ENCODE data around the gene PPP1R10. TPM values are rescaled to one million over a fixed set of nuclear protein-coding genes. Genes with fewer than 3 reads are reported as not detected.

The PPP1R10 gene
- total and polyA plus RNA-seq, 2 of the 13 experiments (the other 11 are each of a cell fraction or from before 2014, with no cell fraction given) = 26.3 to 38.4 TPM

DNA sequence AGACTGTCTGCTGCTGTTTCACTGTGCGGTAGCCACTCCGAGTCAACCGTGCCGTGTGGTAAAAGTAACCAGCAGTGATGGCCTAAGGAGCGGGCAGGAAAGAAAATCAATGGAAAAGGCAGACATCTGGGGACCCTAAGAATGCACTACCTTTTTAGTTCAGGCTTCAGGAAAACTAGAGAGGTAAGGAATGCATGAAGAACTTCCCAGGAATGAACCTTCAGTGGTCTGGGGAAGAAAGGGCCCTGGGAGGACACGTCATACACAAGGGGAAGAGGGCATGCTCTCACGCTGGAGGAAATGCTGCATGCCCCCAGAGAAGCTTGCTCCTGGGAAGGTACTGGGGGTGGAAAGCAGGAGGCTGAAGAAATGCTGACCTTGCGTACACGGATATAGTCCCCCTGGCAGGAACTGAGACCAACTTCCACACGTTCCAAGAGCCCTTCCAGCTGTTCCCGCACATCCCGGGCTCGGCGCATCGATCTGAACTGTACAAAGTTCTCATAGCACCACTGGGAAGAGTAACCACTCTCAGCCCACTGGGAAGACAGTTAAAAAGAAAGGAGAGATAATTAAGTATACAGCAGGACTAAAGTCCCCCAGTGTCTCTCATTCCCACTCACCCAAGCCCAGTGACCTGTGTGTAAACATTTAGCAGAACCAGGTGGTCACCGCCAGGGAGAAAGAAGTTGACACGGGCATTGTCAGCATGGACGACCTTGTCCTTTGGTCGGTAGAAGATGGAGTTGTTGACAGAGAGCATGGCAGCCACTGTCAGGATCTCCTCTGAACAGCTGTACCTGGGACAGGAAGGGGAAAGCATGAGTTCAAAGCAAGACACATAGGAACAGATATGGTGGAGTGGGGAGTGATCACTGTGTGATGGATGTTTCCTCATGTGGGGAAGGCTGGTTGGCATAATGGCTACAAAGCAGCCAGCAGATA is 38.0 kb upstream of the PPP1R10 start (continued):
- TF ChIP-seq, protein P1, sequence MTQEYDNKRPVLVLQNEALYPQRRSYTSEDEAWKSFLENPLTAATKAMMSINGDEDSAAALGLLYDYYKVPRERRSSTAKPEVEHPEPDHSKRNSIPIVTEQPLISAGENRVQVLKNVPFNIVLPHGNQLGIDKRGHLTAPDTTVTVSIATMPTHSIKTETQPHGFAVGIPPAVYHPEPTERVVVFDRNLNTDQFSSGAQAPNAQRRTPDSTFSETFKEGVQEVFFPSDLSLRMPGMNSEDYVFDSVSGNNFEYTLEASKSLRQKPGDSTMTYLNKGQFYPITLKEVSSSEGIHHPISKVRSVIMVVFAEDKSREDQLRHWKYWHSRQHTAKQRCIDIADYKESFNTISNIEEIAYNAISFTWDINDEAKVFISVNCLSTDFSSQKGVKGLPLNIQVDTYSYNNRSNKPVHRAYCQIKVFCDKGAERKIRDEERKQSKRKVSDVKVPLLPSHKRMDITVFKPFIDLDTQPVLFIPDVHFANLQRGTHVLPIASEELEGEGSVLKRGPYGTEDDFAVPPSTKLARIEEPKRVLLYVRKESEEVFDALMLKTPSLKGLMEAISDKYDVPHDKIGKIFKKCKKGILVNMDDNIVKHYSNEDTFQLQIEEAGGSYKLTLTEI (CRISPR knock-in tag; conservative IDR thresholded peaks at IDR 0.05) = no peak
- TF ChIP-seq EED (CRISPR knock-in tag; IDR thresholded peaks at IDR 0.05) (0 out of 2 replicates have a peak, but pooled peaks have one; percentile 43), SUZ12 (IDR thresholded peaks at IDR 0.05; ENCODE audit: low read depth, low read length) (no peak), TBL1XR1 (IDR thresholded peaks at IDR 0.05; ENCODE audit: borderline replicate concordance, low read length, partially characterized antibody) (peak; percentile 17), ESRRA (CRISPR knock-in tag; IDR thresholded peaks at IDR 0.05; ENCODE audit: low read depth) (peak; percentile 99), SP2 (CRISPR knock-in tag; IDR thresholded peaks at IDR 0.05) (peak; percentile 50), ZNF501 (CRISPR knock-in tag; IDR thresholded peaks at IDR 0.05) (peak; percentile 97), ASH2L (IDR thresholded peaks at IDR 0.05; ENCODE audit: insufficient read length, low read depth, low read length) (peak; percentile 69), POGZ (CRISPR knock-in tag; IDR thresholded peaks at IDR 0.05) (peak; percentile 76), HDAC1 (CRISPR knock-in tag; IDR thresholded peaks at IDR 0.05) (peak; percentile 99), ZSCAN9 (CRISPR knock-in tag; IDR thresholded peaks at IDR 0.05; ENCODE audit: borderline replicate concordance) (peak; percentile 85; the same call in 1 of the 2 replicates), ATM (IDR thresholded peaks at IDR 0.05; ENCODE audit: borderline replicate concordance) (no peak)
- TF ChIP-seq, protein P2, sequence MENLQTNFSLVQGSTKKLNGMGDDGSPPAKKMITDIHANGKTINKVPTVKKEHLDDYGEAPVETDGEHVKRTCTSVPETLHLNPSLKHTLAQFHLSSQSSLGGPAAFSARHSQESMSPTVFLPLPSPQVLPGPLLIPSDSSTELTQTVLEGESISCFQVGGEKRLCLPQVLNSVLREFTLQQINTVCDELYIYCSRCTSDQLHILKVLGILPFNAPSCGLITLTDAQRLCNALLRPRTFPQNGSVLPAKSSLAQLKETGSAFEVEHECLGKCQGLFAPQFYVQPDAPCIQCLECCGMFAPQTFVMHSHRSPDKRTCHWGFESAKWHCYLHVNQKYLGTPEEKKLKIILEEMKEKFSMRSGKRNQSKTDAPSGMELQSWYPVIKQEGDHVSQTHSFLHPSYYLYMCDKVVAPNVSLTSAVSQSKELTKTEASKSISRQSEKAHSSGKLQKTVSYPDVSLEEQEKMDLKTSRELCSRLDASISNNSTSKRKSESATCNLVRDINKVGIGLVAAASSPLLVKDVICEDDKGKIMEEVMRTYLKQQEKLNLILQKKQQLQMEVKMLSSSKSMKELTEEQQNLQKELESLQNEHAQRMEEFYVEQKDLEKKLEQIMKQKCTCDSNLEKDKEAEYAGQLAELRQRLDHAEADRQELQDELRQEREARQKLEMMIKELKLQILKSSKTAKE (CRISPR knock-in tag; IDR thresholded peaks at IDR 0.05; ENCODE audit: borderline replicate concordance) = peak; percentile 88
- TF ChIP-seq, protein P3, sequence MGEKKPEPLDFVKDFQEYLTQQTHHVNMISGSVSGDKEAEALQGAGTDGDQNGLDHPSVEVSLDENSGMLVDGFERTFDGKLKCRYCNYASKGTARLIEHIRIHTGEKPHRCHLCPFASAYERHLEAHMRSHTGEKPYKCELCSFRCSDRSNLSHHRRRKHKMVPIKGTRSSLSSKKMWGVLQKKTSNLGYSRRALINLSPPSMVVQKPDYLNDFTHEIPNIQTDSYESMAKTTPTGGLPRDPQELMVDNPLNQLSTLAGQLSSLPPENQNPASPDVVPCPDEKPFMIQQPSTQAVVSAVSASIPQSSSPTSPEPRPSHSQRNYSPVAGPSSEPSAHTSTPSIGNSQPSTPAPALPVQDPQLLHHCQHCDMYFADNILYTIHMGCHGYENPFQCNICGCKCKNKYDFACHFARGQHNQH (CRISPR knock-in tag; IDR thresholded peaks at IDR 0.05) = peak; percentile 97
- TF ChIP-seq, protein P4, sequence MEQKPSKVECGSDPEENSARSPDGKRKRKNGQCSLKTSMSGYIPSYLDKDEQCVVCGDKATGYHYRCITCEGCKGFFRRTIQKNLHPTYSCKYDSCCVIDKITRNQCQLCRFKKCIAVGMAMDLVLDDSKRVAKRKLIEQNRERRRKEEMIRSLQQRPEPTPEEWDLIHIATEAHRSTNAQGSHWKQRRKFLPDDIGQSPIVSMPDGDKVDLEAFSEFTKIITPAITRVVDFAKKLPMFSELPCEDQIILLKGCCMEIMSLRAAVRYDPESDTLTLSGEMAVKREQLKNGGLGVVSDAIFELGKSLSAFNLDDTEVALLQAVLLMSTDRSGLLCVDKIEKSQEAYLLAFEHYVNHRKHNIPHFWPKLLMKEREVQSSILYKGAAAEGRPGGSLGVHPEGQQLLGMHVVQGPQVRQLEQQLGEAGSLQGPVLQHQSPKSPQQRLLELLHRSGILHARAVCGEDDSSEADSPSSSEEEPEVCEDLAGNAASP (CRISPR knock-in tag; IDR thresholded peaks at IDR 0.05; ENCODE audit: borderline replicate concordance) = peak; percentile 85
- TF ChIP-seq, protein P5, sequence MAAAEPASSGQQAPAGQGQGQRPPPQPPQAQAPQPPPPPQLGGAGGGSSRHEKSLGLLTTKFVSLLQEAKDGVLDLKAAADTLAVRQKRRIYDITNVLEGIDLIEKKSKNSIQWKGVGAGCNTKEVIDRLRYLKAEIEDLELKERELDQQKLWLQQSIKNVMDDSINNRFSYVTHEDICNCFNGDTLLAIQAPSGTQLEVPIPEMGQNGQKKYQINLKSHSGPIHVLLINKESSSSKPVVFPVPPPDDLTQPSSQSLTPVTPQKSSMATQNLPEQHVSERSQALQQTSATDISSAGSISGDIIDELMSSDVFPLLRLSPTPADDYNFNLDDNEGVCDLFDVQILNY (CRISPR knock-in tag; conservative IDR thresholded peaks at IDR 0.05) = no peak
